GM20431 (cell line): ENCODE results near the gene RAET1E.
"Not testable (repeated sequence)": the region's sequence is repeated elsewhere in the genome, so short reads cannot be mapped to it uniquely, and the experiment has no call there.

Source experiments
- in situ Hi-C: fragments of 300-500 bp; cut with MseI, MboI; formaldehyde crosslinking; loops from one replicate; pipeline ENCODE4 v1.15.0; 2020; ENCODE audit warnings: low sequenced_read_pairs; ENCODE audit not compliant: unreplicated experiment

RAET1E gene

GRCh38 chr6:149913540-149914240, 15.8 kb upstream of the RAET1E start:
- in situ Hi-C loops = no loop called here

- in situ Hi-C loops = no loop called here
These were observed 15.2 kb upstream of the RAET1E start for GRCh38 chr6:149913085-149913484.

GRCh38 chr6:149912680-149913079, 14.8 kb upstream of the RAET1E start:
- in situ Hi-C loops = not testable (repeated sequence)

- in situ Hi-C loops = no loop called here
These were observed 12.8 kb upstream of the RAET1E start for GRCh38 chr6:149910721-149911151.

- in situ Hi-C loops = no loop called here
These were observed 12.0 kb upstream of the RAET1E start for GRCh38 chr6:149909701-149910470.

- in situ Hi-C loops = not testable (repeated sequence)
These were observed 10.6 kb upstream of the RAET1E start for GRCh38 chr6:149908480-149908879.

- in situ Hi-C loops = no loop called here
These were observed 9.4 kb upstream of the RAET1E start for GRCh38 chr6:149907317-149907716.

- in situ Hi-C loops = no loop called here
These were observed 8.5 kb upstream of the RAET1E start for GRCh38 chr6:149906405-149906804.

GRCh38 chr6:149905911-149906371, 8.0 kb upstream of the RAET1E start:
- in situ Hi-C loops = no loop called here

- in situ Hi-C loops = no loop called here
These were observed 7.5 kb upstream of the RAET1E start for GRCh38 chr6:149905371-149905910.

- in situ Hi-C loops = no loop called here
These were observed 6.9 kb upstream of the RAET1E start for GRCh38 chr6:149904661-149905370.

- in situ Hi-C loops = no loop called here
These were observed 6.2 kb upstream of the RAET1E start for GRCh38 chr6:149903938-149904611.

GRCh38 chr6:149901444-149902140, 3.7 kb upstream of the RAET1E start:
- in situ Hi-C loops = no loop called here

GRCh38 chr6:149900620-149901443, 2.9 kb upstream of the RAET1E start:
- in situ Hi-C loops = no loop called here

GRCh38 chr6:149899926-149900619, 2.2 kb upstream of the RAET1E start:
- in situ Hi-C loops = no loop called here

- in situ Hi-C loops = no loop called here
These were observed 1.6 kb upstream of the RAET1E start for GRCh38 chr6:149899486-149899885.

- in situ Hi-C loops = no loop called here
These were observed 1.1 kb upstream of the RAET1E start for GRCh38 chr6:149898966-149899365.
